Measurements from ENCODE around the gene KCNIP3.
A peak's percentile ranks its signal among the peaks of the same experiment; 100 is the strongest.

The KCNIP3 gene

GRCh38 chr2:95296880-95297487 lies at the start of gene KCNIP3:
Gene KCNIP3 (plus strand): TSS chr2:95297347. CDS start chr2:95297439, 92 bp downstream.
- Histone ChIP-seq H3K9me3 (ENCODE audit: insufficient read depth, low read length) (peaks cover 5% of the 10 kb centered on the region; the same call in 1 of the 2 replicates), H3K36me3 (ENCODE audit: insufficient read depth, insufficient read length, low read length) (no peaks in the 10 kb centered on the region), H3K9ac (ENCODE audit: insufficient read length, low read depth) (peak within 1 kb of the TSS; percentile 27), H3K4me1 (ENCODE audit: insufficient read depth, insufficient read length) (peaks cover 21% of the 10 kb centered on the region), H3K4me3 (ENCODE audit: insufficient read length, low read depth) (no peak within 1 kb of the TSS), H3K27me3 (ENCODE audit: insufficient read depth, insufficient read length) (peaks cover 10% of the 10 kb centered on the region)
- TF ChIP-seq ZNF274 (IDR thresholded peaks at IDR 0.05; ENCODE audit: low read depth, low read length) (no peak), SUZ12 (IDR thresholded peaks at IDR 0.05; ENCODE audit: extremely low read depth, insufficient read depth, insufficient read length) (no peak), YY1 (IDR thresholded peaks at IDR 0.05; ENCODE audit: insufficient read depth, insufficient read length) (no peak)
- no peak for DNase-seq (ENCODE audit: low read depth, low spot score)

GRCh38 chr2:95258271-95258670 lies 38.9 kb upstream of the KCNIP3 start:
- Histone ChIP-seq H3K36me3 (ENCODE audit: insufficient read depth, insufficient read length, low read length) (no peaks in the 10 kb centered on the region), H3K9ac (ENCODE audit: insufficient read length, low read depth) (no peak overlapping the region), H3K9me3 (ENCODE audit: insufficient read depth, low read length) (peaks cover 16% of the 10 kb centered on the region), H3K27me3 (ENCODE audit: insufficient read depth, insufficient read length) (no peaks in the 10 kb centered on the region), H3K4me3 (ENCODE audit: insufficient read length, low read depth) (no peak overlapping the region), H3K4me1 (ENCODE audit: insufficient read depth, insufficient read length) (peaks cover 12% of the 10 kb centered on the region)
- TF ChIP-seq ZNF274 (IDR thresholded peaks at IDR 0.05; ENCODE audit: low read depth, low read length) = no peak
- no peak for TF ChIP-seq YY1 (IDR thresholded peaks at IDR 0.05; ENCODE audit: insufficient read depth, insufficient read length)
- no peak for TF ChIP-seq SUZ12 (IDR thresholded peaks at IDR 0.05; ENCODE audit: extremely low read depth, insufficient read depth, insufficient read length)
- no peak for DNase-seq (ENCODE audit: low read depth, low spot score)

- TF ChIP-seq YY1 (IDR thresholded peaks at IDR 0.05; ENCODE audit: insufficient read depth, insufficient read length) = no peak
- no peak for TF ChIP-seq ZNF274 (IDR thresholded peaks at IDR 0.05; ENCODE audit: low read depth, low read length)
- TF ChIP-seq SUZ12 (IDR thresholded peaks at IDR 0.05; ENCODE audit: extremely low read depth, insufficient read depth, insufficient read length) = no peak
- H3K9me3 ChIP-seq (ENCODE audit: insufficient read depth, low read length) = peaks cover 16% of the 10 kb centered on the region
- H3K36me3 ChIP-seq (ENCODE audit: insufficient read depth, insufficient read length, low read length) = no peaks in the 10 kb centered on the region
- no peak for DNase-seq (ENCODE audit: low read depth, low spot score)
- H3K27me3 ChIP-seq (ENCODE audit: insufficient read depth, insufficient read length) = no peaks in the 10 kb centered on the region
- no peak overlapping the region for H3K9ac ChIP-seq (ENCODE audit: insufficient read length, low read depth)
- no peak overlapping the region for H3K4me3 ChIP-seq (ENCODE audit: insufficient read length, low read depth)
- peaks cover 12% of the 10 kb centered on the region for H3K4me1 ChIP-seq (ENCODE audit: insufficient read depth, insufficient read length)
These were observed 36.8 kb upstream of the KCNIP3 start for GRCh38 chr2:95260028-95261023.

- no peak overlapping the region for H3K9ac ChIP-seq (ENCODE audit: insufficient read length, low read depth)
- peaks cover 12% of the 10 kb centered on the region for H3K4me1 ChIP-seq (ENCODE audit: insufficient read depth, insufficient read length)
- H3K4me3 ChIP-seq (ENCODE audit: insufficient read length, low read depth) = no peak overlapping the region
- no peaks in the 10 kb centered on the region for H3K27me3 ChIP-seq (ENCODE audit: insufficient read depth, insufficient read length)
- DNase-seq (ENCODE audit: low read depth, low spot score) = peak; percentile 15
- peaks cover 16% of the 10 kb centered on the region for H3K9me3 ChIP-seq (ENCODE audit: insufficient read depth, low read length)
- TF ChIP-seq YY1 (IDR thresholded peaks at IDR 0.05; ENCODE audit: insufficient read depth, insufficient read length) (no peak), SUZ12 (IDR thresholded peaks at IDR 0.05; ENCODE audit: extremely low read depth, insufficient read depth, insufficient read length) (no peak), ZNF274 (IDR thresholded peaks at IDR 0.05; ENCODE audit: low read depth, low read length) (no peak)
- H3K36me3 ChIP-seq (ENCODE audit: insufficient read depth, insufficient read length, low read length) = no peaks in the 10 kb centered on the region
These were observed 35.5 kb upstream of the KCNIP3 start for GRCh38 chr2:95261602-95262001.

GRCh38 chr2:95262896-95263542 lies 34.1 kb upstream of the KCNIP3 start:
- Histone ChIP-seq H3K4me3 (ENCODE audit: insufficient read length, low read depth) (no peak overlapping the region), H3K4me1 (ENCODE audit: insufficient read depth, insufficient read length) (peaks cover 12% of the 10 kb centered on the region), H3K9ac (ENCODE audit: insufficient read length, low read depth) (no peak overlapping the region), H3K9me3 (ENCODE audit: insufficient read depth, low read length) (peaks cover 13% of the 10 kb centered on the region), H3K27me3 (ENCODE audit: insufficient read depth, insufficient read length) (no peaks in the 10 kb centered on the region), H3K36me3 (ENCODE audit: insufficient read depth, insufficient read length, low read length) (no peaks in the 10 kb centered on the region)
- TF ChIP-seq ZNF274 (IDR thresholded peaks at IDR 0.05; ENCODE audit: low read depth, low read length) (no peak), SUZ12 (IDR thresholded peaks at IDR 0.05; ENCODE audit: extremely low read depth, insufficient read depth, insufficient read length) (no peak), YY1 (IDR thresholded peaks at IDR 0.05; ENCODE audit: insufficient read depth, insufficient read length) (no peak)
- no peak for DNase-seq (ENCODE audit: low read depth, low spot score)

GRCh38 chr2:95264624-95265023 lies 32.5 kb upstream of the KCNIP3 start:
- TF ChIP-seq SUZ12 (IDR thresholded peaks at IDR 0.05; ENCODE audit: extremely low read depth, insufficient read depth, insufficient read length) (no peak), YY1 (IDR thresholded peaks at IDR 0.05; ENCODE audit: insufficient read depth, insufficient read length) (no peak), ZNF274 (IDR thresholded peaks at IDR 0.05; ENCODE audit: low read depth, low read length) (no peak)

More at GRCh38 chr2:95264624-95265023, 32.5 kb upstream of the KCNIP3 start:
- Histone ChIP-seq H3K9ac (ENCODE audit: insufficient read length, low read depth) (no peak overlapping the region), H3K4me3 (ENCODE audit: insufficient read length, low read depth) (no peak overlapping the region), H3K9me3 (ENCODE audit: insufficient read depth, low read length) (no peaks in the 10 kb centered on the region), H3K4me1 (ENCODE audit: insufficient read depth, insufficient read length) (peaks cover 12% of the 10 kb centered on the region), H3K36me3 (ENCODE audit: insufficient read depth, insufficient read length, low read length) (no peaks in the 10 kb centered on the region), H3K27me3 (ENCODE audit: insufficient read depth, insufficient read length) (no peaks in the 10 kb centered on the region)
- DNase-seq (ENCODE audit: low read depth, low spot score) = no peak

Data from NT2/D1 (cell line).